HUES64 (cell line): ENCODE data around the gene GATA6.
A peak's percentile ranks its signal among the peaks of the same experiment; 100 is the strongest.

Experiments
- H3K27ac ChIP-seq: 2 replicates; pipeline ENCODE4 v1.7.0; 2013; ENCODE audit warnings: low read depth, low read length, inconsistent platforms
- H3K27me3 ChIP-seq: 2 replicates; pipeline ENCODE4 v1.6.1; 2013; ENCODE audit warnings: mild to moderate bottlenecking, low read length; ENCODE audit not compliant: insufficient read depth
- H3K36me3 ChIP-seq: 2 replicates; pipeline ENCODE4 v1.6.1; 2013; ENCODE audit warnings: mild to moderate bottlenecking, low read length; ENCODE audit not compliant: insufficient read depth
- H3K4me1 ChIP-seq: 2 replicates; pipeline ENCODE4 v1.6.1; 2013; ENCODE audit warnings: mild to moderate bottlenecking, low read length, moderate library complexity; ENCODE audit not compliant: insufficient read depth
- H3K4me3 ChIP-seq: 2 replicates; pipeline ENCODE4 v1.5.1; 2013; ENCODE audit warnings: mild to moderate bottlenecking, low read length, moderate library complexity
- H3K9ac ChIP-seq: 2 replicates; pipeline ENCODE4 v1.6.1; 2013; ENCODE audit warnings: mild to moderate bottlenecking, low read depth, low read length
- H3K9me3 ChIP-seq: 2 replicates; pipeline ENCODE4 v1.6.1; 2013; ENCODE audit warnings: low read depth, low read length; ENCODE audit not compliant: insufficient read depth
- WGBS: fragments of 150-250, 120-280 bp; methylation state at CpG from one replicate; pipeline ENCODE4 v1.1.7; 2013; ENCODE audit warnings: missing lambda C conversion rate; 5-methylcytosine and 5-hydroxymethylcytosine counted together

GATA6 gene

DNA sequence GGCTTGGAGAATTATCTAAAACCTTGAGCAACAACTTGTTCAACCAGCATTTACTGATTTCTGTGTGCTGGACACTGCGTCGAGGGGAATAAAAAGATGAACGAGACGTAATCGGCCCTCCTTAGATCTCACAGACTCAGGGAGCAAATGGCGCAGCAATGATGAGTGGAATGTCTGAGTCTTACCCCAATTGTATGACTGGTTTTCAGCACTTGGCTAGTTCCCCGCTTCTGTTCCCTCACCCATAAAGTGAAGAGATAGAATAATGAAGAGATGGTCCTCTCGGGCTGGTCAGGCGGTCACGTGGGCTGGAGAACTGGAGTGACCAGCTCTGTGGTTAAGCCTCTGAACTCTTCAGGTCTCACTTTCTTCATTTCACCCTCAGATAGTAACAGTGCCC lies 17.3 kb upstream of the GATA6 start:
- peaks cover 7% of the 10 kb centered on the region; the same call in 1 of the 2 replicates for H3K27me3 ChIP-seq
- H3K9ac ChIP-seq: no peak overlapping the region
- H3K4me1 ChIP-seq: no peaks in the 10 kb centered on the region
- 92% methylated on average over 10 of the region's 10 CpGs for WGBS
- H3K27ac ChIP-seq: no peak overlapping the region
- H3K9me3 ChIP-seq: no peaks in the 10 kb centered on the region
- H3K36me3 ChIP-seq: no peaks in the 10 kb centered on the region
- no peak overlapping the region for H3K4me3 ChIP-seq

DNA sequence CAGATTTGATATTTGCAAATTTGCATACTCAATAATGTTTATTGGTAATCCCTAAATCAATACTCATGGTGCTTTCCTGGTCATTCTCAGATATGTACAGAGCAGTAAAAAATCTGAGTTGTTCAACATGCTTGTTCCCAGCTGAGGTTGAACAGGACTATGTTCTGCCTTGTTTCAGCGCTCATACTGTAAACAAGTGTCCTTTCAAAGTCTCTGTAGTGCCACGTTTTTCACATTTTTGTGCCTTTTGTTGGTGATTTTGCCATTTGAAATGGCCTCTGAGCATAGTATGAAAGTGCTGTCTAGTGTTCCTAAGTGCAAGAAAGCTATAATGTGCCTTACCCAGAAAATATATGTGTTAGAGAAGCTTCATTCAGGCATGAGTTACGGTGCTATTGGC lies 16.0 kb upstream of the GATA6 start:
- H3K27ac ChIP-seq: no peak overlapping the region
- H3K36me3 ChIP-seq: no peaks in the 10 kb centered on the region
- H3K9ac ChIP-seq: no peak overlapping the region
- peaks cover 7% of the 10 kb centered on the region; the same call in 1 of the 2 replicates for H3K27me3 ChIP-seq
- no peaks in the 10 kb centered on the region for H3K4me1 ChIP-seq
- WGBS: 79% methylated on average over 2 of the region's 3 CpGs
- no peaks in the 10 kb centered on the region for H3K9me3 ChIP-seq
- H3K4me3 ChIP-seq: no peak overlapping the region

DNA sequence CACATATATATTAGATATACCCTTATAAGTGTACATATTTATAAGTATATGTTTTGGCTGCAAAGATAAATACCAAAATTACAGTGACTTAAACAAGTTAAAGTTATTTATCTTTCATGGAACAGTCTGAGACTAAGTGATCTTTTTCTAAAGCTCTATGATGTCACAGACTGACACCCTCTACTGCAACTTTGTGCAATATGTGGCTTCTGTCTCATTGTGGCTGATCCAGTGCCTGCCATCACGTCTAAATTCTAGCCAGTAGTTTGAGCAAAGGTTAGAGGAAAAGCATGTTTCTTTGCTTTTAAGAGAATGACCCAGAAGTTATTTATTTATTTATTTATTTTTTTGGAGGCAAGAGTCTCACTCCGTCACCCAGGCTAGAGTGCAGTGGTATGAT lies 13.8 kb upstream of the GATA6 start:
- no peak overlapping the region for H3K9ac ChIP-seq
- H3K27me3 ChIP-seq: peaks cover 21% of the 10 kb centered on the region
- no peak overlapping the region for H3K27ac ChIP-seq
- no peaks in the 10 kb centered on the region for H3K36me3 ChIP-seq
- no peaks in the 10 kb centered on the region for H3K4me1 ChIP-seq
- H3K9me3 ChIP-seq: no peaks in the 10 kb centered on the region
- WGBS: 93% methylated on average over 2 of the region's 2 CpGs
- no peak overlapping the region for H3K4me3 ChIP-seq

DNA sequence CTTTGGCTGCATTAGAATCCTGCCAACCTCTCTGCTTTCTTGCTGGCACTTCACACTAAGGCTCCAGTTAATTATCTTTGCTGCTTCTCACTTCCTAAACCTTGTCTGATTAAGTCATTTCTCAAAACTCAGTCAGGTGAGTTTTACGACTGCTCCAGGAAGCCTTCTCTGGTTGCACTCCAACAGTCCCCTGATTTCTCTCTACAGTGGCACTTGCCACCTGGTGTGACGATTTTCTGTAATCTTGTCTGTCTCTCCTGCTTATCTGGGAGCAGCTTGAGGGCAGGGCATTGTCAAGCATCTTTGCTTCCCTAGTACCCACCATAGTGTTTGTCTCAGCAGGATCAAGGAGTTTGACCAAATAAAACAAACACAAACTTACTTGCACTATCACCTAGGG lies 10.4 kb upstream of the GATA6 start:
- 81% methylated on average over 2 of the region's 2 CpGs for WGBS
- no peak overlapping the region for H3K27ac ChIP-seq
- no peak overlapping the region for H3K4me3 ChIP-seq
- H3K9me3 ChIP-seq: no peaks in the 10 kb centered on the region
- no peaks in the 10 kb centered on the region for H3K4me1 ChIP-seq
- no peaks in the 10 kb centered on the region for H3K36me3 ChIP-seq
- peaks cover 55% of the 10 kb centered on the region for H3K27me3 ChIP-seq
- H3K9ac ChIP-seq: no peak overlapping the region

DNA sequence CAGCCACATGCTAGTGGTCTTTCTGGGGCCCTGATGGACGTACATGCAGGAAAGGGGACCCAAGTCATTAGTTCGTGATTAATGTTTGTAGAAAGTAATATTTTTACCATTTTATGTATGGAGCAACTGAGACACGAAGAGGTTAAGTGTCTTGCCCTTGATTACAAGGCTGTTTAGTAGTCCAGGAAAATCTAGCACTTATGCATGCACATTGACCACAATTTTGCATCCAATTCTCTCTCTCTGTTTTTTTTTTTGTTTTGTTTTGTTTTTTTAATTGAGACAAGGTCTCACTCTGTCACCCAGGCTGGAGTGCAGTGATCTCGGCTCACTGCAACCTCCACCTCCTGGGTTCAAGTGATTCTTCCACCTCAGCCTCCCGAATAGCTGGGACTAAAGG lies 8.3 kb upstream of the GATA6 start:
- Histone ChIP-seq H3K4me3 (no peak overlapping the region), H3K27ac (no peak overlapping the region), H3K27me3 (peaks cover 71% of the 10 kb centered on the region), H3K36me3 (no peaks in the 10 kb centered on the region), H3K4me1 (no peaks in the 10 kb centered on the region), H3K9me3 (no peaks in the 10 kb centered on the region), H3K9ac (no peak overlapping the region)
- WGBS: 92% methylated on average over 5 of the region's 5 CpGs

DNA sequence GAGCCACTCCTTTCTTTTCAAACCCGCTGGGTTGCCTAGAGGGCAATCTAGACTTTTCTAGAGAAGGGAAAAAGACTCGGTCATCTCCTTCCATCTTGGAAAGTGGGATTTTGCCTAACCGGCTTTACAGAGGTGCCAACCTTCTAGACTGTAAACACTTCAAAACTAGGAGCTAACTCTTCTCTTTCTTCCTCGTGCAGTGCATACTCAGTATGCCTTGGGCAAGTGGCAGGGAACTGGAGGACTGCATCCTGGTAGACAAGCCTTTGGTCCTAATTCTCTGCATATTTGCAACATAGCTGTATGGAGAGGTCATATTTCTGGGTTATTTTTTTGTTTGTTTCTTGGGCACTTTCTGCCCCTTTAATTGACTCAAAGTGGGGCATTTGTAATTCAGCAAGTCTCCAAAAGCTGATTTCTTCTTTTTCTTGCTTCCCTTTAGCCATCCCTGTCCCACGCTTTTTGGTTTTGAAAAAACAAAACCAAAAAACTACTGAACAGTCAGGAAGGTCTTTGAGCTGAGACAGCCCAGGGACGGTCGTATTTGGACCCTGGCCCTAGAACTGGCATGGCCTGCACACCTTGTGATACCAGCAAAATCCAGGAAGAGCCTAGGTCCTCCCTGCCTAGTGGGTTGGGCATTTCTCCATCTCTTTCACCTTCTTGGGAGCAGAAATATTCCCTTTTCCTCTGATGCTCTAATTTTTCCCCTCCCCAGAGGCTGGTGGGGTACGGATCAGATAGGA lies 5.8 kb upstream of the GATA6 start:
- no peaks in the 10 kb centered on the region for H3K36me3 ChIP-seq
- WGBS: 66% methylated on average over 8 of the region's 8 CpGs
- no peak overlapping the region for H3K4me3 ChIP-seq
- H3K9me3 ChIP-seq: no peaks in the 10 kb centered on the region
- H3K27me3 ChIP-seq: peaks cover 96% of the 10 kb centered on the region
- H3K4me1 ChIP-seq: peaks cover 4% of the 10 kb centered on the region; the same call in 1 of the 2 replicates
- H3K9ac ChIP-seq: no peak overlapping the region
- H3K27ac ChIP-seq: no peak overlapping the region

DNA sequence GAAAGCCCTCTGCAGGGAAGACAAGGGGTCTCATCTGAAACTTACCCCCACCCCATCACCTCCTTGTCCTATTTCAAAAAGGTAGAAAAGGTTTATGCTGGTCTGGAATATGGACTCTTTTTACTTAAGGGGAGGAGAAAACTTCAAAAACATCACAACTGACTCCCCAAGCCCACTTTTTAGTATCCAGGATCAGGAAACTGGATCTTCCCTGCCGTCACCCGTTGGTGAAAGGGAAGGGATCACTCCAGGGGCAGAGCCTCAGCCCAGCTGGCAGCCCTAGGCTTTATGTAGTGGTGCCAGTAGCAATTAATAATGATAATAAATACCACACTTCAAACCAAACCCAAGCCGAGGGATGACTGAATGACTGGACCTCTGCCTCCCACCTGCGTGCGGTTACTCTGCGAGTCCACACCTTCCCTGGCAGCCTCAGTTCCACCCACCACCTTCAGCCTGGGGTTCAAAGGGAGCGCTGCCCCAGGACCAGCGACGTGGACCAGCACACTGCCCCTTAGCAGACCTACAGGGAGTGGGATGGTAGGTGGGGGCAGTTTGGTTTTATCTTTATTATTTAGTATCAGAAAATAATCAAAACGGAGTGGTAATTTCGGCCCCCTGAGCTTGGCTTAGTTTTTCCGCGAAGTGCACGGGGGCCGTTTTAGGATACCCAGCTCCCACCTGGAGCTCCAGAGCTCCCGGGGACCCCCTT lies 4.9 kb upstream of the GATA6 start:
- Histone ChIP-seq H3K9ac (no peak overlapping the region), H3K9me3 (no peaks in the 10 kb centered on the region), H3K4me3 (peak overlapping the region; percentile 48; the same call in 1 of the 2 replicates), H3K27me3 (peaks cover 97% of the 10 kb centered on the region), H3K36me3 (no peaks in the 10 kb centered on the region), H3K4me1 (peaks cover 5% of the 10 kb centered on the region; the same call in 1 of the 2 replicates), H3K27ac (no peak overlapping the region)
- 5% methylated on average over 15 of the region's 16 CpGs for WGBS

DNA sequence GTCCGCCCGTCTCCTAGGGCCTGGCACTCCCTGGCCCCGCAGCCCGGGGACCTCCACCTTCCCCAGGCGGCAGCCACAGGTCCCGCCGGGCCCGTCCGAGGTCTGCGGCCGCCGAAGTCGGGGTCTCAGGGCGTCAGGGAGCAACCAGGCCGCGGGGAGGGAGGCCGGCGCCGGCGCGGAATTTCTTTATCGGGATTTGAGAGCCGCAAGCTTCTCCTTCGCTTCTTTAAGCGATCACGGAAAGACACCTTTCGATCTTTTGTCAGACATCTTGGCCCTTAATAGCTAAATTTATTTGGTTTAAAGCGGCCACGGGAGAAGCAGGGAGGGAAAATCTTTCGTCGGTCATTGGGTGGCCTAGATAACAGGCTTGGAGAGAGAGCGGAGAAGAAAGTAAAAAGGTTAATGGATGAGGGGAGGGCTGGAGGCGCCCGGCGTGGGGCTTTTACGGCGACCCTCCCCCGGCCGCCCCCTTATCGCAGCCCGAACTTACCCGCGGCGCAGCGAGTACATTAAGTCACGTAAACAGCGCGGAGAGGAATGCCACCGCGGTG lies 4.3 kb upstream of the GATA6 start:
- Histone ChIP-seq H3K9ac (no peak overlapping the region), H3K9me3 (no peaks in the 10 kb centered on the region), H3K36me3 (no peaks in the 10 kb centered on the region), H3K4me1 (peaks cover 5% of the 10 kb centered on the region; the same call in 1 of the 2 replicates), H3K27ac (no peak overlapping the region), H3K27me3 (peaks cover 99% of the 10 kb centered on the region), H3K4me3 (peak overlapping the region; percentile 48)
- WGBS: under 1% methylated on average over 50 of the region's 50 CpGs

DNA sequence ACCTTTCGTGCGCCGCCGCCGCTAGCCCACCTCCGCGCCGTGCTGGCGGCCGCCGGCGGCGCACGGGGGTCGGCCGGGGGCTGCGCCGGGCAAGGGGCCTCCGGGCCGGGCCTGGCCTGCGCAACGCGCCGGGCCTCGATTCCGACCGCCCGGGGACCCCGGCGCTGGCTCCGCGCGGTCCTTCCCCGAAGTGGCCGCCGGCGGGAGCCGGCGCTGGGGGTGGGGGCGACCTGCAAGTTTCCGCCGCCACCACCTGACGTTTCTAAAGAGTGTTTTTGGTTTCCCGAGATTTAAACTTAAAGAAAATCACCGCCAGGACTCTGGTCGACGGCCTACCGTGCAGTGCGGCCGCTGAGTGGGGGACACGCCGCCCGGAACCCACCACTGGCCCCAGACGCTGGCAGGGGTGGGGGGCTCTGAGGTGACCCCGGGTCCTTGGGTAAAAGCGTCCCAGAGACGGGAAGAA lies 3.8 kb upstream of the GATA6 start:
- peaks cover 99% of the 10 kb centered on the region for H3K27me3 ChIP-seq

DNA sequence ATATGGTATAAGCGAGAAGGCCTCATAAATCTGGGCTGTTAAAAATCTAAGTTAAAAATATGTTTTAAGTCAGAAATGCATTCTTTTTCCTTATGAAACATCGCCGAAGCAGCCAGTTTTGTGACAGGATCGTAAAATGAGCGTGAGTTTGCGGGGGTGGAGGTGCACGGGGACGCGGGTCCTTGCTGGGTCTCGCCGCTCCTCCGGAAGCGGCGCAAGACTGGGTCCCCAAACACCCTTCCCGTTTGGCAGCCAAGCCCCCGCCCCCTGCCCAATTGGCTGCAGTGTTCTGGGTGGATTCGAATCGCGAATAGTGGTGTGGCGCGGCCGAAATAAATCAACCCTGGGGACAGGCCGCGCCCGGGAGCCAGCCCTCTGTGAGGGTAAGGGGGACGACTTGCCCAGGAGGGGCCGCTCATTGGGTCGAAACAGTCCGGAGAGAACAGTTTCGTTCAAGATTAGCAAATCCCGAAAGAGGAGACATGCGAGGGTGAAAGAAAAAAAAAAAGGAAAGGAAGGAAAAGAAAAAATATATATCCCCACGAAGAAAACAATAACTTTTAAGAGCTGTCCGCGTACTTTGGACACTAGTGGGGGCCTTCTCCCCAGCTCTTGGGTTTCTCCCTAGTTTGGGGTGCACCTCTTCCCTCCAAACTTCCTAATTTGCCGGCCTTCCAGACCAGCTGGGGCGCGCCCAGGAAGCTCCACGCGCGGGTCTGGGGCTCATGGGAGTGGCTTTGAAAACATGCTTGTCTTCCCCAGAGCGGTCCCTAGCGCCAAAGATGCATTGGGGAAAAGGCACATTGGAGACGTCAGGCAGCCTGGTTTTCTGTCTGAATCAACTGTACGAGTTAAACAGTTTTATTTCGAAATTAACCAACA lies 3.1 kb upstream of the GATA6 start:
- peaks cover 99% of the 10 kb centered on the region for H3K27me3 ChIP-seq
- H3K4me3 ChIP-seq: peak overlapping the region; percentile 48
- no peak overlapping the region for H3K9ac ChIP-seq
- H3K27ac ChIP-seq: no peak overlapping the region
- H3K9me3 ChIP-seq: no peaks in the 10 kb centered on the region
- peaks cover 5% of the 10 kb centered on the region; the same call in 1 of the 2 replicates for H3K4me1 ChIP-seq
- 3% methylated on average over 44 of the region's 46 CpGs for WGBS
- H3K36me3 ChIP-seq: no peaks in the 10 kb centered on the region

More for the DNA sequence above, 3.8 kb upstream of the GATA6 start:
- Histone ChIP-seq H3K9ac (no peak overlapping the region), H3K4me1 (peaks cover 5% of the 10 kb centered on the region; the same call in 1 of the 2 replicates), H3K4me3 (peak overlapping the region; percentile 48), H3K9me3 (no peaks in the 10 kb centered on the region), H3K27ac (no peak overlapping the region), H3K36me3 (no peaks in the 10 kb centered on the region)
- WGBS: under 1% methylated on average over 57 of the region's 57 CpGs
